ENCODE results near the gene PAPPA2. TPM values are rescaled to one million over a fixed set of nuclear protein-coding genes. Genes with fewer than 3 reads are reported as not detected.

PAPPA2 gene
- polyA plus RNA-seq, 4 donors = 2.2 to 77.1 (median 53.6) TPM

DNA sequence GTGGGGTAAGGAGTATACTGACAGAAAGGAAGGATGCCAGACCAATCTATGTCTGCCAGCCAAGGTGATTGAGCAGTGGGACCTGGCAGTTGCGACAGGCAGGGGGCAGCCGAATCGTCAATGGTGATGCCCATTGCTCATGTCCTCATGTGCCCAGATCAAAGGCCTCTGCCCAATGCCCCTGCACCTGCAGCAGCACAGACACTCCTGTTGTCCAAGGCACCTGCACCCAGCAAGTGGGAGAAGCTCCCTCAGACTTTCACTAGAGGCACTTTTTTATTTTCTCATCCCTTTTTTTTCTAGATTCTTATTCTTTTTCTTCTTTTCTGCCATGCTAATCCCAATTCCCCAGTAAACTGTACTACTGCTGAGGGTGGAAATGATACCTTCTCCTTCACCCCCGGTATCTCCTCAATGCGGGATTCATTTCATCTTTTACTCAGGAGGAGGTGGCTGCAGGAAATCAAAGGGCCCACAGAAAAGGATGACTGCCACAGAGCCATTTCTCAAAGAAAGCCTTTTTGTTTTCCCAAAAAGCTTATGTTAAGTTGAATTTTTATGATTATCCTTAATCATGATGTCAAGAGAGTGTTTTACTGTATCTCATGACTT is 332.0 kb downstream of the PAPPA2 start:
- DNase-seq (ENCODE audit: low read depth in 4 of 4, low spot score in 3 of 4) = no peak

DNA sequence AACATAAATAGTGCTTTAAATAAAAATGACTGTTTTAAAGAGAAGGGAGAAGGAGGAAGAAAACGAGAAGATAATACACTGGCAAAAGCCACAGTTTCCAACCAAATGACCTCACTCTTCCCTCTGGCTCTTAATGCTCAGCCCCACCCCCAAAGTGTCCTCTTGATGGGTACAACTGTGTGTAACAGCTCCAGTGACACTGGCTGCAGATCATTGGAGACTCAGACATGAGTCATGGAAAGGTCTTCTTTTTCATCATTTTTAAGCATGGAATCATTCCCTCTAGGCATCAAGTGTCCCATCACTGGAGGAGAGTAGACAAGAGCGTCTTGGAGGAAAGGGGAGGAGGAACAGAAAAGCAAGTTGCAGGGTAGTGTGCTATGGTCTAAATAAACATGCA is 333.0 kb downstream of the PAPPA2 start:
- no peak for DNase-seq (ENCODE audit: low read depth in 4 of 4, low spot score in 3 of 4)

- DNase-seq (ENCODE audit: low read depth in 4 of 4, low spot score in 3 of 4) = no peak
Measured at GRCh38 chr1:176796583-176796982, 333.6 kb downstream of the PAPPA2 start.

DNA sequence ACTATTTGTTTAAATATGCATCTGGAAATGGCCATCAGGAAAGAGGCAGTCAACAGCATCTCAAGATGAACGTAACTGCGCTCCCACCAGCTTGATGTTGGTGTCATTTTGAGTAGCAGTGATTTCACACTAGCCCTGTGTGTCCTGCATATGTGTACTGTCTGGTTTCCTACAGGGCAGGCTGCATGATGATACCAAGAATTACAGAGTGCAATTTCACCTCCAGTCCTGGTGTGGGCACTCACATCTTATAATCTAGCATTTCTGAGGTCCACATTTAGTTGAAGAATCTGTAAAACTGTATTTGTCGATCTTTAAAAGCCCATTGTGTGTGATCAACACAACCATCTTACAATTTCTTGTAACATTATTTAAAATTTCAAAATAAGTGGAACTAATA is 336.4 kb downstream of the PAPPA2 start:
- DNase-seq (ENCODE audit: low read depth in 4 of 4, low spot score in 3 of 4) = no peak

DNA sequence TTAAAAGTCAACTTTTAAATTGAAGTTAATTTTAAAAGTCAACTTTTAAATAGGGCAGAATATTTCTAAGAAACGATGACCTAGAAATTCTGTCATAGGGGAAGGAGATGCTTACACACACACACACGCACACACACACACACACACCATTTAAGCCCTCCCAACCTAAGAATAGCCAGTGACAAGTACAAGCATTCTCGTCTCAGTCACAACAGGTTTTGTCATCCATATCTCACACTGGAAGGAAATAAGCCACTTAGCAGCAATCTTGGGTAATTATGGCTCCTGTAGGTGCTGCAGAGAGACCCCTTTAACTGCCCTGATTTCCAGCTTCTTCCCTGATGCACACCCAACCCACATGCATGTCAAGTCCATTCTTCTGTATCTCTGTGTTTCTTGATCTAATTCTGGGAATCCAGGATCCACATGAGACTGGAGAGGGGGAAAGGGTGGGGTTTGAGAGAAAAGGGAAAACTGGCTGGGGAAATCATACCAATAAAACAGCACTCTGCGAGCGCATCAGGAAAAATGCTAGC is 338.1 kb downstream of the PAPPA2 start:
- DNase-seq (ENCODE audit: low read depth in 4 of 4, low spot score in 3 of 4) = no peak

DNA sequence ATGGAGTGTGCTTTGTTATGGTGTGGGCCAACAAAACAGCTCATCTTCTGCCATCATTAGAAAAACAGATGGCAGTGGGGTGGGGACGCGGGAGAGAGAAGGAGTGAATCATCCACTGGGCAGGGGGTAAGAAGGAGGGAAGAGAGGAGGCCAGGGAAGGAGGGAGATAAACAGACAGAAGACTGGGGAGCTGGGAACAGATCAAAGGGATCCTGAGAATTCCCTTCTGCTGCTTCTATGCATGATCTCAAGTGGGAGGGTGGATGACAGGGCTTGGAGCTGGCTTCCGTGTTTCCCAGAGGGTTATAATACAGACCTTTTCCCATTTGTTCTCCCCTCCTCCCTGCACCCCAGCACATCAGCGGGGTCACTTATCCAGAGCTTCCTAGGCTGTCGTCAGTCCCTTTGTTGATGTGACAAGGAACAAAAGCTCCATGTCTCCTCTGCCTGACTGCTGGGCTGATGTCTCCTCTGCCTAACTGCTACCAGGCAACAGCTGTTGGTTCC is 338.6 kb downstream of the PAPPA2 start:
- peak in 2 of 4 donors; percentile 22 to 36 for DNase-seq (ENCODE audit: low read depth in 4 of 4, low spot score in 3 of 4)

GRCh38 chr1:176802316-176802715 is 339.3 kb downstream of the PAPPA2 start:
- no peak for DNase-seq (ENCODE audit: low read depth in 4 of 4, low spot score in 3 of 4)

DNA sequence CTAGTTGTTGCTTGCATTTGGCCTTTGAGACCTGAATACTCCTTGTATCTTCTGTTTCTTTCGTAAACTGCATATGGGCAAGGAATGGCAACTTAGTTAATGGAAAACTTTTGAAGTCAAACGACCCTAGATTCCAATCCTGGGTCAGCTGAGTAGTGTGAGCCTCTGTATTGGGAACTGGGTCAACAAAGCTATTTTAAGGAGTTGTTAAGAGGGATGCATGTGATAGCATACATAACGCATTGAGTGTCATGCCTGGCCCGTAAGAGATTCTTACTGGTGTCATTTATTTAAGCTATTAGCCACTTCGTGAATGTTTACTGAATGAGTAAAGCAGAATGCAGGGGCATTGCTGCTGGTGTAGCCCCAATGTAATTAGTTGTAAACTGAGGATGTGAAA is 340.1 kb downstream of the PAPPA2 start:
- no peak for DNase-seq (ENCODE audit: low read depth in 4 of 4, low spot score in 3 of 4)

- no peak for DNase-seq (ENCODE audit: low read depth in 4 of 4, low spot score in 3 of 4)
Measured at GRCh38 chr1:176803596-176803995, 340.6 kb downstream of the PAPPA2 start.

GRCh38 chr1:176809292-176809691 is 346.3 kb downstream of the PAPPA2 start:
- DNase-seq (ENCODE audit: low read depth in 4 of 4, low spot score in 3 of 4) = no peak

DNA sequence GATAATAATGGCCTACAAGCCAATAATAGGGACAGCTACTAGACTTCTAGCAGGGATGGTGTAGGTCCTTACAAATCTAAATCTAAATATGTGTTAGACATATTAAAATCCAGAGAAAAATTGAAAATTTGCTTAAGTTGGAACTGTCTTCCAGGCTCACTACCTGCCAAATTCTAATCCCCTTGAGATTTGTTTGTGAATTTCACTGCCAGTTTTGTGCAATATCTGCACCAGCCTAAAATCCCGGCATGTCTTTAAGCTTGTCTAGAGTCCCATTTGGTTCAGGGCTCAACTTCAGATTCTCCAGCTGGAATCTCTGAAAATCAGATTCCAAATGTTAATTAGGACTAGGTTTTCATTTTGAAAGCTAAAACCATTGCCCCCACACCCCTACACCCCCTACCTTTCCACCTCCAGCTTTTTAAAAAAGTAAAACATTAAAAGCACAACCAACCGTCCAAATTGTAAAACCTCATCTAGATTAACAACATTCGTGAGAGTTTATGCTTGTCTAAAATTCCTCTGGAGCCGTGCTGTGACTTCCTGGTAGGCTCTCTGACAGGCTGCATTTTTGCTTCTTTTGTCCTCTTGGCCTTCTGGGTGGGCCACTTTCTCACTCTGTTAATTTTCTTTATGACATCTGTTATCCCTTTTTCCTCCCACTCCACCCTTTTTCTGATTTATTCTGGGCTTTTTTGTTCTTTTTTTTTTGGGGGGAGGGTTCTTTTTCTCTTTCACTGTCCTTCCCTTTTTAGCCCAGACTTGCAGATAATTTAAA is 348.7 kb downstream of the PAPPA2 start:
- DNase-seq (ENCODE audit: low read depth in 4 of 4, low spot score in 3 of 4) = no peak

- DNase-seq (ENCODE audit: low read depth in 4 of 4, low spot score in 3 of 4) = no peak
Measured at GRCh38 chr1:176815621-176816020, 352.6 kb downstream of the PAPPA2 start.

DNA sequence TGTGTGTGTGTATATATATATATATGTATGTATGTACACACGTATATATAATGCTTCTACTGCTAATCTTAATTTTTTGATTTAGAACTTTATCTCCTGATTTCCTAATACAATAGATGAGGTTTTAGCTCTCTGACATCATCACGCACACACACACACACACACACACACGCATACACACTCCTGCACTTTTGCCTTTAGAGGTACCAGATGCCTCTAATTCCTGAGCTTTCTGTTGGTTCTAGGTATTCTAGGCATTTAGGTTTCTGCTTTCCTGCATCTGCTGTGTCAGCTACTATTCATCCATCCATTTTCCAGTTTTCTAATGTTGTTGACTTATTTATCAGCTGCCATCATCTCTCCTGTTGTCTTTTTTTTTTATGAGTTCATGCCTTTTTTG is 353.3 kb downstream of the PAPPA2 start:
- no peak for DNase-seq (ENCODE audit: low read depth in 4 of 4, low spot score in 3 of 4)

DNA sequence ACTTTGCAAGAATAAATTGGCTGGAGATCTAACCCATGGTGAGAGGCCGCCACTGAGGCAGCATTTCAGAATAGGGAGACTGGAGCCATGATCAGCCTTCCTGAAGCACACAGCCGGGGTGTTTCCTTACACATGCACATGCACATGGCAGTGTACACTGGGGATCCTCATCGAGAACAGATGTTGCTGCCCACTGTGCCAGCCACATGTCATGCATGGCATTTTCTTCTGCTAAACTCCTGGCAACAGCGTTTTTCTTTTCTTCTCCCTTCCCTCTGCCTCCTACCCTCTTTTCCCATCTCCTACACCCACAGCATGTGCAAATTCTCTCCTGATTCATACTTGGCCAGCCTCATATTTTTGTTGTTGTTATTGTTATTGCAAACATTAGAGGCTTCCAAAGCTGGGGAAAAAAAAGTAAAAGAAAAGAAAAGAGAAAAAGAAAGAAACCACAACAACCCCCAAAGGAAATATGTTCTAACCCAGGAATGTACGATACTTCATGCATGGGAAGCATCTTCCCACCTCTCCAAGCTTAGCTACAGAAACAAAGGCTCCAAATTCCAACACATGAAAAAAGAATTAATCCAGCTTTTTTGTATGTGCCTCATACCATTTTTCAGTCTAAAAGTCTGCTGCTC is 357.5 kb downstream of the PAPPA2 start:
- no peak for DNase-seq (ENCODE audit: low read depth in 4 of 4, low spot score in 3 of 4)

DNA sequence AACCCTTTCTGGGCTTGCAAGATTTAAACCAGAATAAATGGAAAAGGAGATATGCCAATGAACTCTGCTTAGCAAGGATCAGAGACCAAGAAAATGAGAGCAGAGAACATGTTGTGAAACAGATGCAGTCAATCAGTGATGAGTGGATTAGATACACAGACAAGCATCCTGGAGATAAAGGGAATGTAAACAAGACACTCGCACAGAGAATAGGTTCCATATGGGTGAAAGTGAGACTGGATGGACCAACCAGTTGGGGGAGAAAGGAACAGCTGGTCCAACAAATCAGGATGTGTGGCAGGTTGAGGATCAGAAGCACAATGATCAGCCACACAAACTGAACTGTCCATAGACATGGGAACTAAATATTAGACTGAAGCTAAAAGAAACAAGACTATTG is 363.3 kb downstream of the PAPPA2 start:
- no peak for DNase-seq (ENCODE audit: low read depth in 4 of 4, low spot score in 3 of 4)

DNA sequence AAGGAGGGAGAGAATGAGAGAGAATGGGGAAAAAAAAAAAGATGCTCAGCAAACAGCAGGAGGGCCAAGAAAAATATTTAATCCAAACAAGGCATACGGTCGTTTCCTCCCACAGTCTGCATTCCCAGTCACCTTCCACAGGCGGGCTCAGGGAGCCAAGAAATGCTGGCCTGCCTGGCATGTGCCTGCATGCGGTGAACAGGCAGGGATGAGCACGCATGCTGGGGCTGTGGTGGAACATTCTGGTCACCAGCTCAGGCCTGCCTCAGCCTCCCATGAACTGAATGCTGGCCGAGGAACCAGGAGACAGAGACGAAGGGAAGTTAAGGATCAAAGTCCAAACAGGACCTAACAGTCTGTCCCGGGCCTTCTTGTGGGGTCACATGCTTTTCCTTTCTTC is 366.3 kb downstream of the PAPPA2 start:
- DNase-seq (ENCODE audit: low read depth in 4 of 4, low spot score in 3 of 4) = no peak

- no peak for DNase-seq (ENCODE audit: low read depth in 4 of 4, low spot score in 3 of 4)
Measured at GRCh38 chr1:176831150-176831549, 368.2 kb downstream of the PAPPA2 start.

- DNase-seq (ENCODE audit: low read depth in 4 of 4, low spot score in 3 of 4) = no peak
Measured at GRCh38 chr1:176837708-176838107, 374.7 kb downstream of the PAPPA2 start.

- no peak for DNase-seq (ENCODE audit: low read depth in 4 of 4, low spot score in 3 of 4)
Measured at GRCh38 chr1:176838276-176838995, 375.5 kb downstream of the PAPPA2 start.

GRCh38 chr1:176839216-176839615 is 376.2 kb downstream of the PAPPA2 start:
- no peak for DNase-seq (ENCODE audit: low read depth in 4 of 4, low spot score in 3 of 4)

DNA sequence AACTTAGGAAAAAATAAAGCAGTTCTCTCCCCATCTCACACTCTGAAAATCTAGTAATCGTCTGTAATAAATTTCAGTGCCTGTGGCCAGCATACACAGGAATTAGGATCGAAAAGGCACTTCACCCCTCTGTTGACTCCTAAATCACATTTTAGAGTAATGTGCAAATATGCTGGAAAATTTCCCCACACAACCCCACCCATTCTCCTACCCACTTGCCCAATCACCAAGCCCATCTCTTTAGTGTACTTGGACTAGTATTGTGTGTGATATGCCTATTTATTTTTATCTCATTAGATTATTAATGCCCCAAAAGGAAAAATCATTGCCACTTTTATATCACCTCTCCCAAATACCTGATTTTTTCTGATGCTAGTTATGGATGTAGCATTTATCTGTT is 378.3 kb downstream of the PAPPA2 start:
- DNase-seq (ENCODE audit: low read depth in 4 of 4, low spot score in 3 of 4) = no peak
